ENCODE data around the gene WDR87.
"Not testable (repeated sequence)": the region's sequence is repeated elsewhere in the genome, so short reads cannot be mapped to it uniquely, and the experiment has no call there.

WDR87 gene

GRCh38 chr19:37874784-37875183 lies 31.6 kb downstream of the WDR87 start:
- DNase-seq, result no peak

- DNase-seq, result no peak
These were observed 34.0 kb downstream of the WDR87 start for GRCh38 chr19:37872383-37872782.

GRCh38 chr19:37869766-37870340 lies 36.5 kb downstream of the WDR87 start:
- DNase-seq, result no peak

GRCh38 chr19:37867831-37868230 lies 38.6 kb downstream of the WDR87 start:
- DNase-seq, result no peak

GRCh38 chr19:37865930-37866329 lies 40.5 kb downstream of the WDR87 start:
- DNase-seq, result not testable (repeated sequence)

GRCh38 chr19:37864501-37864900 lies 41.9 kb downstream of the WDR87 start:
- DNase-seq, result no peak

GRCh38 chr19:37855098-37855497 lies 51.3 kb downstream of the WDR87 start:
- no peak for DNase-seq

GRCh38 chr19:37845932-37846331 lies 60.5 kb downstream of the WDR87 start:
- peak; percentile 15 for DNase-seq

Measured in NCI-H226 (cell line).